GM23248 (cell line): Measurements from ENCODE around the gene TPRN. TPM values are rescaled to one million over a fixed set of nuclear protein-coding genes. Genes with fewer than 3 reads are reported as not detected.

ENCODE experiments used
- DNase-seq: peaks from one replicate; pipeline ENCODE4 v3.0.0-alpha.2; 2015
- H2AFZ ChIP-seq: fragments of 200-600 bp; sonication (generic); 2 replicates; pipeline ENCODE4 v1.6.1; 2016; ENCODE audit warnings: antibody characterized with exemption
- H3F3A ChIP-seq: fragments of 200-600 bp; sonication (generic); 2 replicates; pipeline ENCODE4 v1.6.1; 2016; ENCODE audit warnings: mild to moderate bottlenecking, antibody characterized with exemption, mixed run types; ENCODE audit not compliant: insufficient read depth
- H3K27ac ChIP-seq: fragments of 200-600 bp; sonication (generic); 2 replicates; pipeline ENCODE4 v1.5.1; 2016; ENCODE audit warnings: mild to moderate bottlenecking
- H3K27me3 ChIP-seq: fragments of 200-600 bp; sonication (generic); replicated peaks from 2 replicates; pipeline ENCODE4 v1.6.1; 2016; ENCODE audit warnings: mild to moderate bottlenecking; ENCODE audit not compliant: insufficient read depth
- H3K36me3 ChIP-seq: fragments of 200-600 bp; sonication (generic); 2 replicates; pipeline ENCODE4 v1.6.1; 2016; ENCODE audit warnings: low read depth, mild to moderate bottlenecking
- H3K4me1 ChIP-seq: fragments of 200-600 bp; sonication (generic); 2 replicates; pipeline ENCODE4 v1.6.1; 2016; ENCODE audit warnings: mild to moderate bottlenecking; ENCODE audit not compliant: insufficient read depth
- H3K4me2 ChIP-seq: fragments of 200-600 bp; sonication (generic); one replicate; pipeline ENCODE4 v1.6.1; 2016; ENCODE audit warnings: mild to moderate bottlenecking; ENCODE audit not compliant: unreplicated experiment
- H3K4me3 ChIP-seq: fragments of 200-600 bp; sonication (generic); 2 replicates; pipeline ENCODE4 v1.5.1; 2016; ENCODE audit warnings: mild to moderate bottlenecking
- H3K79me2 ChIP-seq: fragments of 200-600 bp; sonication (generic); 2 replicates; pipeline ENCODE4 v1.6.1; 2016; ENCODE audit warnings: mild to moderate bottlenecking; ENCODE audit not compliant: insufficient read depth
- H3K9ac ChIP-seq: fragments of 200-600 bp; sonication (generic); 2 replicates; pipeline ENCODE4 v1.6.1; 2016; ENCODE audit warnings: mild to moderate bottlenecking
- H3K9me2 ChIP-seq: fragments of 200-600 bp; sonication (generic); 2 replicates; pipeline ENCODE4 v1.6.1; 2016; ENCODE audit warnings: mixed run types, mild to moderate bottlenecking, moderate library complexity; ENCODE audit not compliant: insufficient read depth
- H3K9me3 ChIP-seq: fragments of 200-600 bp; sonication (generic); one replicate; pipeline ENCODE4 v1.6.1; 2017; ENCODE audit warnings: low read depth
- H4K20me1 ChIP-seq: fragments of 200-600 bp; sonication (generic); 2 replicates; pipeline ENCODE4 v1.6.0; 2016; ENCODE audit not compliant: insufficient read depth
- EZH2 ChIP-seq: fragments of 200-600 bp; sonication (generic); IDR thresholded peaks from 2 replicates; pipeline ENCODE4 v1.6.1; 2018; ENCODE audit warnings: antibody characterized with exemption, mild to moderate bottlenecking; ENCODE audit not compliant: insufficient read depth, poor library complexity, severe bottlenecking
- EZH2phosphoT487 ChIP-seq: fragments of 200-600 bp; sonication (generic); IDR thresholded peaks from 2 replicates; pipeline ENCODE4 v1.6.1; 2018; ENCODE audit warnings: antibody characterized with exemption, moderate library complexity, mild to moderate bottlenecking, low read depth; ENCODE audit not compliant: insufficient read depth
- WGBS, 2 experiments: methylation state at CpG; one replicate each; pipeline ENCODE4 v1.1.6; 2015 to 2017; ENCODE audit warnings: low lambda C conversion rate in 2 of 2, low coverage in 1 of 2; ENCODE audit errors: missing lambda C conversion rate in 2 of 2; 5-methylcytosine and 5-hydroxymethylcytosine counted together
- in situ Hi-C: fragments of 300-500 bp; cut with MboI; formaldehyde crosslinking; loops from 2 replicates; pipeline ENCODE4 v1.15.0; 2020
- polyA plus RNA-seq: library from polyadenylated mRNA; unstranded; fragments of >200 nt; fragmentation: Nextera tagmentation; extraction: Ambion mirVana; gene quantifications from 2 replicates; pipeline ENCODE4 v1.2.1, GENCODE V29; 2016
- total RNA-seq: library from RNA; depleted of rRNA; stranded (reverse); fragments of >200 nt; shearing (Covaris generic); gene quantifications from 2 replicates; pipeline ENCODE4 v1.2.3, GENCODE V29; 2014

TPRN gene
- total and polyA plus RNA-seq, 2 experiments from 2014 or later = 1.7 to 7.8 TPM

GRCh38 chr9:137211532-137211931 lies 11.0 kb upstream of the TPRN start:
- TF ChIP-seq EZH2phosphoT487 (no peak), EZH2 (no peak)
- Histone ChIP-seq H3F3A (no peaks in the 10 kb centered on the region), H3K9ac (no peak overlapping the region), H3K9me2 (no peaks in the 10 kb centered on the region), H2AFZ (no peak overlapping the region), H3K4me3 (no peak overlapping the region), H3K4me1 (peaks cover 2% of the 10 kb centered on the region), H4K20me1 (no peaks in the 10 kb centered on the region), H3K27ac (no peak overlapping the region), H3K4me2 (no peak overlapping the region), H3K79me2 (peaks cover 10% of the 10 kb centered on the region), H3K27me3 (no peaks in the 10 kb centered on the region), H3K9me3 (no peaks in the 10 kb centered on the region), H3K36me3 (no peaks in the 10 kb centered on the region)
- in situ Hi-C loops = loop anchor here (10.0 kb wide), 1 partner anchor 87 kb away; no protein-coding TSS in a partner anchor
- 79 to 84% methylated on average over 11 to 13 of the region's 13 CpGs for WGBS, 2 experiments
- no peak for DNase-seq

DNA sequence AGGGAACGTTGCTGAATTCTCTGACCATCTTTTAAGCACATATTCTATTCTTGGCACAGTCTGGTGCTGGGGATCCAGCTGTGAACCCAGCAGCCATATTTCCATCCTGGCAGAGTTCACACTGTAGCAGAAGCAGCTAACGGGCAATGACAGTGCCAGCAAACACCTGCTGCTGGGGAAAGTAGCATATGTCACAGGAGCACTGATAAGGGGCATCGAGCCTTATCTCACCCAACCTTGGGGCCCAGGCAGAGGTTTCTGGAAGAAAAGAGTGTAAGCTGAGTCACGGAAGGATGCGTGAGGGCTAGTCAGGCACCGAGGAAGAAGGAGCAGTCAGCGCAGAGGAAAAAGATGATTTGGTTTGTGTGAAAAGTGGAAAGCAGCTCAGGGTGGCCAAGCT lies 6.1 kb upstream of the TPRN start:
- H3K79me2 ChIP-seq = peaks cover 57% of the 10 kb centered on the region
- no peak overlapping the region for H2AFZ ChIP-seq
- no peaks in the 10 kb centered on the region for H3K36me3 ChIP-seq
- peak overlapping the region; percentile 93 for H3K4me2 ChIP-seq
- TF ChIP-seq EZH2phosphoT487 = no peak
- TF ChIP-seq EZH2 = no peak
- no peak overlapping the region for H3K27ac ChIP-seq
- no peaks in the 10 kb centered on the region for H3K9me2 ChIP-seq
- peak overlapping the region; percentile 92 for H3K9ac ChIP-seq
- H3K4me3 ChIP-seq = peak overlapping the region; percentile 89
- H3K4me1 ChIP-seq = peaks cover 14% of the 10 kb centered on the region
- no peaks in the 10 kb centered on the region for H3K27me3 ChIP-seq
- H3K9me3 ChIP-seq = no peaks in the 10 kb centered on the region
- no peaks in the 10 kb centered on the region; the same call in 1 of the 2 replicates for H3F3A ChIP-seq
- WGBS, 2 experiments = 88 to 93% methylated on average over 7 of the region's 7 CpGs
- H4K20me1 ChIP-seq = no peaks in the 10 kb centered on the region
- DNase-seq = no peak
- in situ Hi-C loops = no loop called here

DNA sequence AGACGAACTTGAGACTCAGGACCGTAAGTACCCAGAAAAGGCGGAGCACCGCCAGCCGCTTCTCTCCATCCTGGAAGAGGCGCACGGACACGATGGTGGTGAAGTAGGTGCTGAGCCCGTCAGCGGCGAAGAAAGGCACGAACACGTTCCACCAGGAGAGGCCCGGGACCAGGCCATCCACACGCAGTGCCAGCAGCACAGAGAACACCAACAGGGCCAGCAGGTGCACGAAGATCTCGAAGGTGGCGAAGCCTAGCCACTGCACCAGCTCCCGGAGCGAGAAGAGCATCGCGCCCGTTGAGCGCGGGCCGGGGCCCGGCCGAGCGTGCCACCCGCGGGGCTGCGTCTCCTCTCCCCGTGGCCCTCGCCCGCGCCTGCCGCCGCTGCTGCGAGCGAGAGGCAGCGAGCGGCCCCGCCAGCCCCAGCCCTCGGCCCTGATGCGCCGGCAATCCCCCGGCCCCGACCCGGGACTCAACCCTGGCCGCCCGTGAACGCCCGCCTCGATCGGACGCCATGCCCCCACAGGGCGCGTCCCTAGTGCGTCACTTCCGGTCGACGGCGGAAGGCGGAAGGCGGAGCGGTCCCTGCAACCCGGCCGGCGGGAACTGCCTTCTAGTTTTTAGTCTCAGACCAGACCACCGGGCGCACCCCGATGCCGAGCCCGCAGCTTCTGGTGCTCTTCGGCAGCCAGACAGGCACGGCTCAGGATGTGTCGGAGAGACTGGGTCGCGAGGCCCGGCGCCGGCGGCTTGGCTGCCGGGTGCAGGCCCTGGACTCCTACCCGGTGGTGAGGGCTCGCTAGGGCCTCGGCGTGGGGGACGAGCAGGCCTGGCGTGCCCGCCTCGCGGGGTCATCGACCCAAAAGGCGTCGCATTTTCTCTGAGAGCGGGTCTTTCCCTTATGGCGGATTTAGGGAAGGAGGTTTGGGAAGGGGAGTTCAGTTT lies 4.9 kb upstream of the TPRN start, which contains the start of the genes NDOR1 and TMEM203:
Gene NDOR1 (plus strand): TSS at position 575 of the 944 bp plus-strand sequence. CDS start 78 bp downstream, at position 653.
Gene TMEM203 (minus strand): TSS at position 523 of the 944 bp plus-strand sequence. CDS start 234 bp downstream, at position 289.
- in situ Hi-C loops = no loop called here
- H2AFZ ChIP-seq = peak within 1 kb of the TSS; percentile 58
- H3F3A ChIP-seq = no peaks in the 10 kb centered on the region; the same call in 1 of the 2 replicates
- TF ChIP-seq EZH2phosphoT487 (no peak), EZH2 (no peak)
- peak within 1 kb of the TSS; percentile 44 for H3K27ac ChIP-seq
- WGBS, 2 experiments = 0 to 2% methylated on average over 88 to 96 of the region's 98 CpGs
- H3K79me2 ChIP-seq = peaks cover 63% of the 10 kb centered on the region
- DNase-seq = peak; percentile 94
- no peaks in the 10 kb centered on the region for H4K20me1 ChIP-seq
- H3K9ac ChIP-seq = peak within 1 kb of the TSS; percentile 92
- no peaks in the 10 kb centered on the region for H3K9me3 ChIP-seq
- no peaks in the 10 kb centered on the region for H3K36me3 ChIP-seq
- H3K4me1 ChIP-seq = peaks cover 17% of the 10 kb centered on the region
- H3K9me2 ChIP-seq = no peaks in the 10 kb centered on the region
- H3K4me2 ChIP-seq = peak within 1 kb of the TSS; percentile 93
- H3K4me3 ChIP-seq = peak within 1 kb of the TSS; percentile 89
- no peaks in the 10 kb centered on the region for H3K27me3 ChIP-seq

DNA sequence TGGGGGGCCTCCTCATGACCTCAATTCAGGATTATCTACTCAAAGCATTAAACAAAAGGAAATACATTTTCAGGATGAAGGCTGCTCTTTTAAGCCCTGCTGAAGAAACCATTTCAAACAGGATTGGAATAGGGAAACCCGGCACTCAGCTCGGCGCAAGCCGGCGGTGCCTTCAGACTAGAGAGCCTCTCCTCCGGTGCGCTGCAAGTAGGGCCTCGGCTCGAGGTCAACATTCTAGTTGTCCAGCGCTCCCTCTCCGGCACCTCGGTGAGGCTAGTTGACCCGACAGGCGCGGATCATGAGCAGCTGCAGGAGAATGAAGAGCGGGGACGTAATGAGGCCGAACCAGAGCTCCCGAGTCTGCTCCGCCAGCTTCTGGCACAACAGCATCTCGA lies 4.2 kb upstream of the TPRN start:
- WGBS, 2 experiments = 7 to 10% methylated on average over 21 of the region's 21 CpGs
- H2AFZ ChIP-seq = peak overlapping the region; percentile 58
- no peaks in the 10 kb centered on the region for H4K20me1 ChIP-seq
- H3K27ac ChIP-seq = peak overlapping the region; percentile 44
- H3K4me2 ChIP-seq = peak overlapping the region; percentile 86
- H3K4me1 ChIP-seq = peaks cover 17% of the 10 kb centered on the region
- H3K27me3 ChIP-seq = no peaks in the 10 kb centered on the region
- H3K9ac ChIP-seq = peak overlapping the region; percentile 92
- H3K79me2 ChIP-seq = peaks cover 64% of the 10 kb centered on the region
- peak overlapping the region; percentile 89 for H3K4me3 ChIP-seq
- DNase-seq = no peak
- H3F3A ChIP-seq = no peaks in the 10 kb centered on the region; the same call in 1 of the 2 replicates
- TF ChIP-seq EZH2 = no peak
- no peak for TF ChIP-seq EZH2phosphoT487
- H3K9me2 ChIP-seq = no peaks in the 10 kb centered on the region
- no peaks in the 10 kb centered on the region for H3K36me3 ChIP-seq
- in situ Hi-C loops = no loop called here
- no peaks in the 10 kb centered on the region for H3K9me3 ChIP-seq
